NCI-H345 treated with DMSO at 0.1 percent for 48 hours (cell line): ENCODE measurements around the gene ENPP7.

ENCODE experiments used
- DNase-seq: peaks from one replicate; lab custom pipeline; 2025; ENCODE audit not compliant: unreplicated experiment; lab: John Stamatoyannopoulos, UW

The ENPP7 gene

GRCh38 chr17:79776376-79777119 is 45.8 kb downstream of the ENPP7 start:
- DNase-seq: no peak

DNA sequence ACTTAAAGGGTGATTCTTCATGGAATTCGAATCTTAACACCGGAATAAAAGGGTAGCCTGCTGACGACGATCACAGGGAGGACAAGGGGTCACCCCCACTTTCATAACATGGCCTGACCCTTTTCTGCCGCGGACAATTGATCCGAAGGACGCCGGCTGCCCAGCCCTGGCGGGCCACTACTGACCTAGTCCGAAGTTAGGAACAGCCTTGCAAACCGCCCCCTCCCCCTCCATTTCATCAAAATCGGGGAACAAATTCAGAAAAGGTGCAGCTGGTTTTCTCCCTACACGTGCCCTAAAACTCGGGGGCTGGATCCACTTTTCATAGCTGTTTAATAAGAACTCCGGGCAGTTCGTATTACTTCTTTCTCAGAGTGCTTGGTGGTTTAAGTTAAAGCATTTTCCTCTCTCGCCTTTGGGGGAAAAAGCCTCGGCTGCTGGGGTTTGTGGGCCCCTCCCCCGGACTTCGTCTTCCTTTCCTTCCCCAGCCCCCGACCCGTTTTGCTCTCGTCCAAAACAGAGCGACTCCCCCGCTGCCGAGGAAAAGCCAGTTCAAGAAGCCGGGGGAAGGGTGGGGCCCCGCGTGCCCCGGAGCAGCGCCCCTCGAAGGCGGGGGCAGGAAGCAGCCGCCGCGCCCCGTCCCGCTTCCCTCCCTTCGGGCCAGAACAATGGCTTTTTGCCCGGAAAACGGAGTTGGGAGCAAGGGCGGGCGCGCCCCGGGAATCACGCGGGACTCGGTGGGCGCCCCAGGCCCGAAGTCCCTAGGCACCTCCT is 46.6 kb downstream of the ENPP7 start:
- peak; percentile 61 for DNase-seq

DNA sequence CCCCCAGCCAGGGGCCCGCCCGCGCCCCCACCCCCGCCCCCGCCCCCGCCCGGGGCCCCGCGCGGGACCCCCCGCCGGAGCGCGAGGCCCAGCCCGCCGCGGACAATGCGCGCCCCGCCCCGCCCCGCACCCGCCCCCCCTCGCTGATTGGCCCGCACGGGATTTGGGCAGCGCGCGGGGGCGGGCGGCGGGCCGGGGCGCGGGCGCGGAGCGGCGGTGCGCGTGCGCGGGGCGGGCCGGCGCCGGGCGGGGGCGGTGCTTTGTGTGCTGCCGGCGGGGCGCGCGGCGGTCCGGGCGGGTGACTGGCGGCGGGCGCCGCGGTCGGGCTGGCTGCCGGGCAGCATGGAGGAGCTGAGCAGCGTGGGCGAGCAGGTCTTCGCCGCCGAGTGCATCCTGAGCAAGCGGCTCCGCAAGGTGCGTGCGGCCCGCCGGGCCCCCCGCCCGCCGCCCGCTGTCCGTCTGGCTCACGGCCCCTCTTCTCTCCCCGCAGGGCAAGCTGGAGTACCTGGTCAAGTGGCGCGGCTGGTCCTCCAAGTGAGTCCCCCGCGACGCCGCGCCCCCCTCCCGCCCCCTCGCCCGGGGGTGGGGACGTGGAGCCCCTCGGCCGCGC is 47.3 kb downstream of the ENPP7 start, which contains the start of gene CBX2:
Gene CBX2 (plus strand): TSS at position 255 of the 610 bp plus-strand sequence. CDS start 88 bp downstream, at position 343.
- DNase-seq: peak; percentile 64

GRCh38 chr17:79778504-79779083 is 47.9 kb downstream of the ENPP7 start:
- peak; percentile 43 for DNase-seq

- no peak for DNase-seq
These were observed 48.4 kb downstream of the ENPP7 start for GRCh38 chr17:79779084-79779529.

DNA sequence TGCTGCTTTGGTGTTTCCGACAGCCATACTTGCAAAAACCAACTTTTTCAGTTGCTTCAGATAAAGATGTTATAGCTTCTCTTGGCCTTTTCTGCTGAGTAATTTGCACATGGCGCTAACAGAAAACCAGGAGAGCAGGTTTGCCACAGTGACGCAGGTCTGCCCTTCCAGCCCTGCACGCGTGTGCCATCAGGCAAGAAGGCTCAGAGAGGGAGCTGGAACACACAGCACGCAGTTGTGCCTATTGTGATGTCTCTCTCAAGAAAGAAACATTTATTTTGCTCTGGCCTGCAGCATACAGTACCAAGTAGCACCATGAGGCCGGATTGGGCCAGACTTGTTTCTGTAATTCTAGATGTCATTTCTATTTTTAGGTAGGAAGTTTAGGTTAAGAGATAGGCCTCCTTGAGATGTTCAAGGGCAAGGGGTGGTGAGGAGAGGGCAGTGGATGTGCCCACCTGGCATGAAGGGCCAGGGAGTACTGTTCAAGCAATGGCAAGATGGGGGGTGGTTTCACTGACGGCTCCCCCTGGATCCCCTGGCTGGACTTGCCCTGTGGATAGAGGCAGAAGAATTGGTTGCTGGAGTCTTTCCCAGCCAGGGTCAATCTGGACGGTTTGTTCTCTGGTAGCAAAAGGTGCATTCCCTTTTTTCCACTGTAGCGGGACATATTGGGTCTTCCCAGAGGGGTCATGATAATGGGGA is 49.1 kb downstream of the ENPP7 start:
- no peak for DNase-seq

GRCh38 chr17:79781012-79781650 is 50.4 kb downstream of the ENPP7 start:
- no peak for DNase-seq

GRCh38 chr17:79781736-79782575 is 51.2 kb downstream of the ENPP7 start:
- DNase-seq: no peak

- DNase-seq: no peak
These were observed 53.1 kb downstream of the ENPP7 start for GRCh38 chr17:79783891-79784290.

DNA sequence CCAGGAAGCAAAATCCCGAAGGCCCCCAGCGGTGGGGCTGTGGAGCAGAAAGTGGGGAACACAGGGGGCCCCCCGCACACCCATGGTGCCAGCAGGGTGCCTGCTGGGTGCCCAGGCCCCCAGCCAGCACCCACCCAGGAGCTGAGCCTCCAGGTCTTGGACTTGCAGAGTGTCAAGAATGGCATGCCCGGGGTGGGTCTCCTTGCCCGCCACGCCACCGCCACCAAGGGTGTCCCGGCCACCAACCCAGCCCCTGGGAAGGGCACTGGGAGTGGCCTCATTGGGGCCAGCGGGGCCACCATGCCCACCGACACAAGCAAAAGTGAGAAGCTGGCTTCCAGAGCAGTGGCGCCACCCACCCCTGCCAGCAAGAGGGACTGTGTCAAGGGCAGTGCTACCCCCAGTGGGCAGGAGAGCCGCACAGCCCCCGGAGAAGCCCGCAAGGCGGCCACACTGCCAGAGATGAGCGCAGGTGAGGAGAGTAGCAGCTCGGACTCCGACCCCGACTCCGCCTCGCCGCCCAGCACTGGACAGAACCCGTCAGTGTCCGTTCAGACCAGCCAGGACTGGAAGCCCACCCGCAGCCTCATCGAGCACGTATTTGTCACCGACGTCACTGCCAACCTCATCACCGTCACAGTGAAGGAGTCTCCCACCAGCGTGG is 53.7 kb downstream of the ENPP7 start:
- no peak for DNase-seq

GRCh38 chr17:79785017-79785899 is 54.5 kb downstream of the ENPP7 start:
- DNase-seq: no peak

GRCh38 chr17:79785900-79786810 is 55.4 kb downstream of the ENPP7 start:
- DNase-seq: no peak

DNA sequence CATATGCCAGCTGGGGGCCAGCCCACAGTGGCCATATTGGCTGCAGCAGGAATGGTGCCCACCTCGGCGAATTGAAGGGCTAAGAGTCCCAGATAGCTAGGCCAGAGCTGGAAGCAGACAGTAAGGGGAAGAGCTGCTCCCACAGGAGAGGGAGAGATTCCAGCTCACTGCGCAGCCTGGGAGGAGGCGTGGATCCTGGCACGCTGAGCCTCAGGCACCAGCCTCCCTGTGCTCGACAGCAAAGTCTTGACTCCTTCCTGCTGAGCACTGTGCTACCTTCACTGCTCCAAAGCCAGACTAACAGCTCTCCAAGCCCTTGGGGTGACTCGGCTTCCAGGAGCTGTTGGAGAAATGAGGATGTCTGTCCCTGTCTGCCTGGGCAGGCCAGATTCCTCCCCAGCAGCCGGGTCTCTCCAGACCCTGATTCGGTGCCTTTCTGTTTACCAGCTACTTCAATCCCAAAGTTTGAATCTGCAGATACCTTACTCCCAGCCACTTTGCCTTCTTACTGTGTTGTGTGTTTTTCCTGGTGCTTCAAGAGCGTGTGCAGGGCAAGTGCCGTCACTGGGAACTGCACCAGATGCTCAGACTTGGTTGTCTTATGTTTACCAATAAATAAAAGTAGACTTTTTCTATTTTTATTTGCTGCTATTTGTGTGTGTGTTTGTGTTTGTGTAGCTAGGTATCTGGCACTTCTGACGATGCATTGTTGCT is 56.3 kb downstream of the ENPP7 start:
- no peak for DNase-seq

DNA sequence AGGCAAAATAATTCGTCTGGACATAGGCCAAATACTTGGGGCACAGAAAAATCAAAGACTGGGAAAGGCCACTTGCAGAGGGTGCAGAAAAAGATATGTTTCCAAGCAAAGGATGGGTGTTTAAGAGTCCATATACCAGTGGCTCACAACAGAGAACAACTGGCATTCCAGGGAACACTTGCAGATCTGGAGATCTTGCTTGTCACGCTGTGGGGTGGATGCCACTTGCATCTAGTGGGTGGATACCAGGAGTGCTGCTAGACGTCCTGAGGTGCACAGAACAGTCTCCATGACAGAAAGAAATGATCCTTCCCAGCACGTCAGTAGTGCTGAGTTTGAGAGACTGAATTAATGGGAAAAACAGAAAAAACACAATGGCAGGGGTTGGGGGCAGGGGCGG is 57.7 kb downstream of the ENPP7 start:
- no peak for DNase-seq

- no peak for DNase-seq
These were observed 58.5 kb downstream of the ENPP7 start for GRCh38 chr17:79788989-79789942.
